ENCODE measurements around the gene TPSB2. TPM values are rescaled to one million over a fixed set of nuclear protein-coding genes. Genes with fewer than 3 reads are reported as not detected.
"Not testable (repeated sequence)": the region's sequence is repeated elsewhere in the genome, so short reads cannot be mapped to it uniquely, and the experiment has no call there.

The TPSB2 gene
- not detected in 2 replicates for total RNA-seq

DNA sequence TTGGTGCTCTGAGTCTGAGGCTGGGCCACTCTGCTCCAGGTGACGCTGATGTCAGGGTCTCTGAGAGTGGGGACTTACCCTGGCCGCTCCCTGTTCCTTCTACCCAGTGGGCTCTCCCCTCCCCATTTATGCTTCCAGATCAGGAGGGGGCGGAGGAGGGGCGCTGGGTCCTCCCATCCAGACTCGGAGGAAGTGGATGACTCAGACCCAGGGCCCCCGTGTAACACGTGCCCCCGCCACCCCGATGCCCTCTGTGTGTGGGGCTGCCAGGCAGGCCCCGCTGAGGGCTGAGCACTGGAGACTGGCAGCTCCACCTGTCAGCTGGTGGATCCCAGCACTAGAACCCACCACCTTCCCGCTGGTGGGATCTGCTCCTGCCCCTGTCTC, at the start of gene TPSB2:
TPSB2 (minus strand) TSS at position 101 of the 387 bp plus-strand sequence. CDS start 233 bp downstream, outside the sequence.
- not testable (repeated sequence) for DNase-seq (ENCODE audit: low read depth); FAIRE-seq; H3K4me3 ChIP-seq (ENCODE audit: low read depth, low read length)

DNA sequence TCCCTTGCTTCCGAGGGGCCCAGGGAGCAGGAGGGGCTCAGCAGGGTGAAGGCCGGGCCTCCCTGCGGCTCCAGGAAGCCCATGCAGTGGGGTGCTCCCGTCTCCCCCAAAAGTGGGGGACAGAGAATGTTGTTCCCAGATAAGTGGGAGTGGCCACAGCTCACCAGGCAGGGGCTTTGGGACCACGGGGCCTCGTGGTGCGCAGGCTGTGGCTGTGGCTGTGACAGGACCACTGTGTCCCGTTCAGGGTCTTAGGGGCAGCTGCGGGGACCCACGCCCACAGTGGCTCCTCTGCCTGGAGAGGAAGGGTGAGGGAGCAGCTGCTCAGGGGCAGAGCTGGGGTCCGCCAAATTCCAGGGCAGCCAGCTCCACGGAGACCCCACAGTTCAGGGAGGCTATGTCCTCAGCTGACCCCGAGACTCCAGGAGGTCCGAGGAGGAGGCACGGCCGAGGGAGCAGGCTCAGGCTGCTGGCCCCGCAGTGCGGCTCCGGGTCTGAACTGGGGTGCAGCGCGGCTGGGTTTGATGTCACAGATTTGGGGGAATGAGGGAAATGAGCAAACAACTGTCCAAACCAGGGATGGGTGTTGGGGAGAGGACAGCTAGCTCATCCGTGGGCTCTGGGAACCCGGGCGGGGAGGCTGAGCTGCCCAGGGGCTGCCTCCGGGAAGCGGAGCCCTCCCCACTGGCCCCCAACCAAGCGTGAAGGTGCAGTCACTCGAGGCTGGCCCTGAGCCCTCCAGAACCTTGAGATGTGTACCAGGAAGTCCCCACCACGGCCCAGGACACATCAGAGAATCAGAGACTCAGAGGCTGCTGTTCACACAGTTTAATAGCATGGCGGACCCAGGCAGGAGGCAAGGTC, 49.3 kb upstream of the TPSB2 start:
- no peak overlapping the region for H3K4me3 ChIP-seq (ENCODE audit: low read depth, low read length)
- DNase-seq (ENCODE audit: low read depth) (no peak), FAIRE-seq (no peak)
- TF ChIP-seq, protein P1, sequence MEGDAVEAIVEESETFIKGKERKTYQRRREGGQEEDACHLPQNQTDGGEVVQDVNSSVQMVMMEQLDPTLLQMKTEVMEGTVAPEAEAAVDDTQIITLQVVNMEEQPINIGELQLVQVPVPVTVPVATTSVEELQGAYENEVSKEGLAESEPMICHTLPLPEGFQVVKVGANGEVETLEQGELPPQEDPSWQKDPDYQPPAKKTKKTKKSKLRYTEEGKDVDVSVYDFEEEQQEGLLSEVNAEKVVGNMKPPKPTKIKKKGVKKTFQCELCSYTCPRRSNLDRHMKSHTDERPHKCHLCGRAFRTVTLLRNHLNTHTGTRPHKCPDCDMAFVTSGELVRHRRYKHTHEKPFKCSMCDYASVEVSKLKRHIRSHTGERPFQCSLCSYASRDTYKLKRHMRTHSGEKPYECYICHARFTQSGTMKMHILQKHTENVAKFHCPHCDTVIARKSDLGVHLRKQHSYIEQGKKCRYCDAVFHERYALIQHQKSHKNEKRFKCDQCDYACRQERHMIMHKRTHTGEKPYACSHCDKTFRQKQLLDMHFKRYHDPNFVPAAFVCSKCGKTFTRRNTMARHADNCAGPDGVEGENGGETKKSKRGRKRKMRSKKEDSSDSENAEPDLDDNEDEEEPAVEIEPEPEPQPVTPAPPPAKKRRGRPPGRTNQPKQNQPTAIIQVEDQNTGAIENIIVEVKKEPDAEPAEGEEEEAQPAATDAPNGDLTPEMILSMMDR (IDR thresholded peaks at IDR 0.05; ENCODE audit: insufficient read depth, low read length, severe bottlenecking): no peak
- no peaks in the 10 kb centered on the region for H3K27me3 ChIP-seq (ENCODE audit: control insufficient read depth, insufficient read depth, low read length)
- no peaks in the 10 kb centered on the region for H3K36me3 ChIP-seq (ENCODE audit: control insufficient read depth, insufficient read depth, low read length)

More for the DNA sequence above, at the start of gene TPSB2:
- not testable (repeated sequence) for H3K36me3 ChIP-seq (ENCODE audit: control insufficient read depth, insufficient read depth, low read length); H3K27me3 ChIP-seq (ENCODE audit: control insufficient read depth, insufficient read depth, low read length)

DNA sequence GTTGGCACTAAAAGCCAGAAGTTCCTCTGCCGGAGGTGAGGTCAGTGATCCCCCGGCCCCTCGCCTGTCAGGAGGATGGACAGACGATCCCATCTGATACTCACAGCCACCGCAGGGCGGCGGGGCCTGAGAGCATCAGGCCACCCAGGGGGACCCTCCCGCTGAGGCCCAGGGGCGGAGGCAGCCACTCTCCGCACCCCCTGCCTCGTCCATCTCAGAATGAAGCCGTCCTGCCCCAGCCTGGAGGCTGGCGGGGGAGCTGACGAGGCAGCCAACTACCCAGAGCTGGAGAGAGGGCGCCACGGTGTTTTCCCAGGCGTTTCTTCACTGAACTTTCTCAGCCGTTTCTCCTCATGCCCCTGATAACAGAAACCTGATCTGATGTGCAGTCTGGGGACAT, 48.5 kb upstream of the TPSB2 start:
- H3K4me3 ChIP-seq (ENCODE audit: low read depth, low read length): no peak overlapping the region
- FAIRE-seq (no peak), DNase-seq (ENCODE audit: low read depth) (no peak)
- no peaks in the 10 kb centered on the region for H3K27me3 ChIP-seq (ENCODE audit: control insufficient read depth, insufficient read depth, low read length)
- H3K36me3 ChIP-seq (ENCODE audit: control insufficient read depth, insufficient read depth, low read length): no peaks in the 10 kb centered on the region
- TF ChIP-seq, protein P1 (IDR thresholded peaks at IDR 0.05; ENCODE audit: insufficient read depth, low read length, severe bottlenecking): no peak

DNA sequence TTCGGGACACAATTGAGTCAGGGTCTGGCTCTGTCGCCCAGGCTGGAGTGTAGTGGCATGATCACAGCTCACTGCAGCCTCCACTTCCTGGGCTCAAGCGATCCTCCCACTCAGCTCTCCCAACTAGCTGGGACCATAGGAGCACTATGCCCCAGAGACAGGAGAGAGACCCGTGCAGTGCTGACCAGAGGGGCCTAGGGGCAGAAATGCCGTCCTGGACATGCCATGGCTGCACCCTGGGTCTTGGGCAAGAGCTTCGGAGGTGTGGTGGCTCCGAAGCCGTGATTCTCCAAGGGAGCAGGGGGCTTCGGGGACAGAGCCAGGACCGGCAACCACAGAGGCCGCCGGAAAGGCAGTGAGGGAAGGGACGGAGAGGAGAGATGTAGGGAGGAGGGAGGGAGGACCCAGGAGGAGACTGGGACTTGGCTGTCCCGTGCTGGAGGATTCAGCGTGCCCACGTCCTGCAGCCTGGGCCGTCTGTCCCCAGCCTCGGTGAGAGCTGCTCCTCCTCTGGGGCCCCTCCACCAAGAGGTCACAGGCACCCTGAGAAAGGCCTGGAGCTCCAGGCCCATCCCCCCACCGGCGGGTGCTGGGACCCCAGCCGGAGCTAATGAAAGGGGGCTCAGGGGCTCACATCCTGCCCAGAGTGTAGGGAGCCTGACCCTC, 47.8 kb upstream of the TPSB2 start:
- H3K27me3 ChIP-seq (ENCODE audit: control insufficient read depth, insufficient read depth, low read length): no peaks in the 10 kb centered on the region
- no peaks in the 10 kb centered on the region for H3K36me3 ChIP-seq (ENCODE audit: control insufficient read depth, insufficient read depth, low read length)
- no peak for FAIRE-seq
- TF ChIP-seq, protein P1 (IDR thresholded peaks at IDR 0.05; ENCODE audit: insufficient read depth, low read length, severe bottlenecking): no peak
- no peak for DNase-seq (ENCODE audit: low read depth)
- no peak overlapping the region for H3K4me3 ChIP-seq (ENCODE audit: low read depth, low read length)

DNA sequence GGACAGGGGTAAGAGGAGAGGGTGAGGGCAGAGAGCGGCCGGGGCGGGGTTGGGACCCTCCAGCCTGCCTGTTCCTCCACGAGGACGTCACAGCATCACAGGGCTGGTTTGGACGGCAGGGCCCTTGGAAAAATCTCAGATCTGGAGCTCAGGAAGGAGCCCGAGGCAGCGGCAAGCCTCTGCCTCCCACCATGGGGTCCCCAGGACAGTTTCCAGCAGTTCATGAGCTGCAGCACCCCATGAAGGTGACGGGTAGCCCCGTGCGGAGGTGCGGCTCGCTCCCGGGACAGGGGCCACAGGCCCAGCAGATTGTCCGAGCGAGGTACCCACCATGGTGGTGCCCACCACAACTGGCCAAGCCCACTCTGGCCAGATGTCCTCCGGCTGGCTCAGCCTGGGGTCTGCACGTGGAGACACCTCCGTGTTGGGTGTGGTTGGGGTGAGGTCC, 47.2 kb upstream of the TPSB2 start:
- no peak for FAIRE-seq
- Histone ChIP-seq H3K4me3 (ENCODE audit: low read depth, low read length) (no peak overlapping the region), H3K27me3 (ENCODE audit: control insufficient read depth, insufficient read depth, low read length) (peaks cover 2% of the 10 kb centered on the region), H3K36me3 (ENCODE audit: control insufficient read depth, insufficient read depth, low read length) (no peaks in the 10 kb centered on the region)
- no peak for DNase-seq (ENCODE audit: low read depth)
- TF ChIP-seq, protein P1 (IDR thresholded peaks at IDR 0.05; ENCODE audit: insufficient read depth, low read length, severe bottlenecking): no peak

DNA sequence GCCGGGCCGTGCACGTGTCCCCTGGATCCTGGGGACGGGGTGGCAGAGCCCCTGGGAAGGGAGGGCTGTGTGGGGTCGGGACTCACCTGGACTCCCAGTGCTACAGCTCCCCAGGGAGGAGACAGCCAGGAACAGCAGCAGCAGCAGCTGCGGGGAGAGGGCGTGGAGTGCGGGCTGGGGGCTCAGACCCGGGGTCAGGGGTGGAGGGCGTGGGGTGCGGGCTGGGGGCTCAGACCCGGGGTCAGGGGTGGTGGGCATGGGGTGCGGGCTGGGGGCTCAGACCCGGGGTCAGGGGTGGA, 46.5 kb upstream of the TPSB2 start:
- H3K27me3 ChIP-seq (ENCODE audit: control insufficient read depth, insufficient read depth, low read length): peaks cover 2% of the 10 kb centered on the region
- no peak for DNase-seq (ENCODE audit: low read depth)

More for the DNA sequence above, 46.5 kb upstream of the TPSB2 start:
- TF ChIP-seq, protein P1 (IDR thresholded peaks at IDR 0.05; ENCODE audit: insufficient read depth, low read length, severe bottlenecking): no peak
- Histone ChIP-seq H3K4me3 (ENCODE audit: low read depth, low read length) (no peak overlapping the region), H3K36me3 (ENCODE audit: control insufficient read depth, insufficient read depth, low read length) (no peaks in the 10 kb centered on the region)
- FAIRE-seq: no peak

All from bronchial epithelial cell (primary cell).